Iris pigment epithelial cell (primary cell): ENCODE data around the gene KSR2.

ENCODE experiments used
- DNase-seq: peaks from one replicate; pipeline ENCODE4 v3.0.0-alpha.2; 2011; ENCODE audit warnings: low read depth

KSR2 gene

GRCh38 chr12:117403586-117404139, 565.1 kb downstream of the KSR2 start:
- DNase-seq = no peak
